Gastrocnemius medialis (tissue), 4 donors: Measurements from ENCODE around the gene JAM3. TPM values are rescaled to one million over a fixed set of nuclear protein-coding genes. Genes with fewer than 3 reads are reported as not detected.

Source experiments
- ATAC-seq, 2 donors: fragments of 150-250 bp; one replicate each; pipeline ENCODE4 v1.9.1; 2016
- DNase-seq, 2 donors: peaks; one replicate each; pipeline ENCODE4 v3.0.0-alpha.2; 2019
- H3K27ac ChIP-seq, 4 donors: fragments of 200-600 bp; sonication (generic); 1 replicate in 1 of 4; 2 replicates in 3 of 4; pipeline ENCODE4 v1.5.1; 2016 to 2018; ENCODE audit warnings: mild to moderate bottlenecking in 2 of 4, moderate library complexity in 1 of 4
- H3K27me3 ChIP-seq, 3 donors: fragments of 200-600 bp; sonication (generic) in 2 of 3; 1 replicate in 1 of 3; 2 replicates in 2 of 3; pipeline versions ENCODE4 v1.5.1 to v1.6.0; 2016 to 2019; ENCODE audit warnings: mild to moderate bottlenecking in 1 of 3, moderate library complexity in 1 of 3
- H3K36me3 ChIP-seq, 2 donors: fragments of 200-600 bp; sonication (generic) in 1 of 2; one replicate each; pipeline ENCODE4 v1.5.1; 2017 to 2018
- H3K4me1 ChIP-seq, 2 donors: fragments of 200-600 bp; sonication (generic) in 1 of 2; one replicate each; pipeline ENCODE4 v1.5.1; 2016 to 2017; ENCODE audit warnings: mild to moderate bottlenecking in 2 of 2
- H3K4me3 ChIP-seq, 4 donors: fragments of 200-600 bp; sonication (generic) in 3 of 4; 1 replicate in 1 of 4; 2 replicates in 3 of 4; pipeline ENCODE4 v1.5.1; 2016 to 2019; ENCODE audit warnings: mild to moderate bottlenecking in 2 of 4
- H3K9me3 ChIP-seq, 3 donors: fragments of 200-600 bp; sonication (generic) in 2 of 3; 1 replicate in 1 of 3; 2 replicates in 2 of 3; pipeline ENCODE4 v1.5.1; 2016 to 2019
- CTCF ChIP-seq, 5 experiments: fragments of 450-650 bp in 3 of 5; fragments of 200-600 bp in 2 of 5; sonication (generic) in 2 of 5; IDR thresholded peaks in 4 of 5; conservative IDR thresholded peaks in 1 of 5; 1 replicate in 4 of 5; 2 replicates in 1 of 5; pipeline ENCODE4 v1.5.1; 2016 to 2019; ENCODE audit warnings: antibody characterized with exemption in 5 of 5, mild to moderate bottlenecking in 3 of 5, moderate library complexity in 3 of 5
- POLR2A ChIP-seq, 2 donors: fragments of 450-650 bp; IDR thresholded peaks; one replicate each; pipeline ENCODE4 v1.6.1; 2017; ENCODE audit warnings: antibody characterized with exemption in 2 of 2, mild to moderate bottlenecking in 2 of 2, moderate library complexity in 2 of 2
- in situ Hi-C, 4 donors: fragments of 200-750 bp; cut with MboI; loops; one replicate each; pipeline versions ENCODE4 v1.15.0 to v1.8.0; 2017; ENCODE audit warnings: low sequenced_read_pairs in 4 of 4
- intact Hi-C: fragments of 100-400 bp; cut with DNase I; formaldehyde crosslinking; loops from one replicate; pipeline ENCODE4 v1.15.1; 2023; ENCODE audit warnings: low total_unique reads
- total RNA-seq, 4 donors: library from RNA; depleted of rRNA; stranded (reverse); fragments of >200 nt; gene quantifications; one replicate each; pipeline versions ENCODE4 v1.1.0 to v1.2.3, GENCODE V29; 2016

JAM3 gene
- total RNA-seq, 4 donors from 2014 or later = 3.5 to 9.7 (median 6.2) TPM

GRCh38 chr11:134125507-134125906, 56.6 kb downstream of the JAM3 start:
- DNase-seq (no peak), ATAC-seq (peak in 1 of 2 donors; percentile 38)
- H3K27ac ChIP-seq = peak overlapping the region; percentile 52 to 70 (median 60)
- H3K4me1 ChIP-seq = peaks cover 26 to 37% of the 10 kb centered on the region in 2 donors
- no peaks in the 10 kb centered on the region for H3K36me3 ChIP-seq
- intact Hi-C loops = loop anchor here (2.0 to 10.0 kb wide), 2 partner anchors 57 to 171 kb away; partner anchors contain the start of genes IGSF9B and JAM3
- peak overlapping the region; percentile 52 to 59 (median 54) for H3K4me3 ChIP-seq
- TF ChIP-seq CTCF (IDR thresholded peaks at IDR 0.05 in 4 of 5, conservative IDR thresholded peaks at IDR 0.05 in 1 of 5) = no peak
- no peak for TF ChIP-seq POLR2A (IDR thresholded peaks at IDR 0.05)
- no peaks in the 10 kb centered on the region for H3K9me3 ChIP-seq
- H3K27me3 ChIP-seq = peaks cover 0 to 3% (median 0%) of the 10 kb centered on the region in 3 donors
- in situ Hi-C loops = loop anchor here in 3 of 4 donors (25.0 kb wide), 1 partner anchor 188 kb away; no protein-coding TSS in a partner anchor

- DNase-seq (no peak), ATAC-seq (no peak)
- no peaks in the 10 kb centered on the region for H3K9me3 ChIP-seq
- peaks cover 18 to 29% of the 10 kb centered on the region in 2 donors for H3K4me1 ChIP-seq
- intact Hi-C loops = loop anchor here (10.0 kb wide), 1 partner anchor 172 kb away; the partner anchor contains the start of gene IGSF9B
- no peak overlapping the region for H3K4me3 ChIP-seq
- TF ChIP-seq POLR2A (IDR thresholded peaks at IDR 0.05) = no peak
- TF ChIP-seq CTCF (IDR thresholded peaks at IDR 0.05 in 4 of 5, conservative IDR thresholded peaks at IDR 0.05 in 1 of 5) = no peak
- in situ Hi-C loops = loop anchor here in 3 of 4 donors (25.0 kb wide), 1 partner anchor 189 kb away; no protein-coding TSS in a partner anchor
- peak overlapping the region in 2 of 4 donors; percentile 61 to 70 for H3K27ac ChIP-seq
- no peaks in the 10 kb centered on the region for H3K36me3 ChIP-seq
- peaks cover 0 to 3% (median 0%) of the 10 kb centered on the region in 3 donors for H3K27me3 ChIP-seq
Observed at GRCh38 chr11:134126217-134126822, 57.4 kb downstream of the JAM3 start.

DNA sequence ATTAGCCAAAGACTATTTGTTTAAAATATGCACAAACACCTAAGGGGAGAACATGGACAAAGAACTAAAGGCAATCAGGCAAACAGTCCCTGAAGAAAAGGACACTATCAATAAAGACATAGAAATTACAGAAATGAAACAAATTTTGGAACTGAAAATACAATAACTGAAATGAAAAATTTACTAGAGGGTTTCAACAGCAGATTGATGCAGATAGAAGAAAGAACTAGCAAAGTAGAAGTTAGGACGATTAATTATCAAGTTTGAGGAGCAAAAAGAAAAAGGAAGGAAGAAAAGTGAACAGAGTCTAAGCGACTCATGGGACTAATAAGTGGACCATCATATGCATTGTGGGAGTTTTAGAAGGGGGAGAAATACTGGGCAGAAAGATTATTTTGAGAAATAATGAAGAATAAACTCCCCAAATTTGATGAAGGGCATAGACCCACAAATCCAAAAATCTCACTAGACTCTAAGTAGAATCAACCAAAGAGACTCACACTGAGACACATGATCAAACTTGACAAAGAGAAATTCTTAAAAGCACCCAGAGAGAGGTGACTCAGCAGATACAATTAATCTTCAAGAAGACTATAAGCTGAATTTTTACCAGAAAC, 62.9 kb downstream of the JAM3 start:
- H3K36me3 ChIP-seq = no peaks in the 10 kb centered on the region
- H3K9me3 ChIP-seq = no peaks in the 10 kb centered on the region
- ATAC-seq (no peak), DNase-seq (no peak)
- no peak overlapping the region for H3K4me3 ChIP-seq
- TF ChIP-seq CTCF (IDR thresholded peaks at IDR 0.05 in 4 of 5, conservative IDR thresholded peaks at IDR 0.05 in 1 of 5) (no peak), POLR2A (IDR thresholded peaks at IDR 0.05) (no peak)
- intact Hi-C loops (no loop called here), in situ Hi-C loops (loop anchor here in 3 of 4 donors (10.0 to 25.0 kb wide), 2 partner anchors 87 to 194 kb away; no protein-coding TSS in a partner anchor)
- no peak overlapping the region for H3K27ac ChIP-seq
- H3K4me1 ChIP-seq = no peaks in the 10 kb centered on the region
- H3K27me3 ChIP-seq = no peaks in the 10 kb centered on the region

DNA sequence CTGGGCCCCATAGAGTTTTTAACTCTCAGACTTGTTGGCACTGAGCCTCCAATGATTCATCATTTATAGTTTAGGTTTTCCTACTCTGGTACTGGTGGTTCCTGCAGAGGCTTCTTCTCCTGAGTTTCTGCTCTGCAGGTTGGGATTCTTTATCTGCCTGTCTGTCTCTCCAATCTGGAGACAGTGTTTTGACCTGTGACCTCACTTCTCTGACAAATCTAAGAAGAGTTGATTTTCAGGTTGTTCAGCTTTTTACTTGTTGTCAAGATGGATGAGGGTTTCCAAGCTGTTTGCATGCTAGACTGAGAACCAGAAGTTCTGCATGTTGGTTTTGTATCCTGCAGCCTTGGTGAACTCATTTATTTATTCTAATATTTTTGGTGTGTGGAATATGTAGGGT, 63.9 kb downstream of the JAM3 start:
- Histone ChIP-seq H3K36me3 (no peaks in the 10 kb centered on the region), H3K4me3 (no peak overlapping the region), H3K4me1 (no peaks in the 10 kb centered on the region), H3K9me3 (no peaks in the 10 kb centered on the region), H3K27me3 (no peaks in the 10 kb centered on the region), H3K27ac (no peak overlapping the region)
- in situ Hi-C loops = loop anchor here in 3 of 4 donors (10.0 to 25.0 kb wide), 2 partner anchors 88 to 196 kb away; no protein-coding TSS in a partner anchor
- intact Hi-C loops = no loop called here
- DNase-seq (no peak), ATAC-seq (no peak)
- no peak for TF ChIP-seq CTCF (IDR thresholded peaks at IDR 0.05 in 4 of 5, conservative IDR thresholded peaks at IDR 0.05 in 1 of 5)
- TF ChIP-seq POLR2A (IDR thresholded peaks at IDR 0.05) = no peak
